ENCODE results near the gene KCNN3.

DNA sequence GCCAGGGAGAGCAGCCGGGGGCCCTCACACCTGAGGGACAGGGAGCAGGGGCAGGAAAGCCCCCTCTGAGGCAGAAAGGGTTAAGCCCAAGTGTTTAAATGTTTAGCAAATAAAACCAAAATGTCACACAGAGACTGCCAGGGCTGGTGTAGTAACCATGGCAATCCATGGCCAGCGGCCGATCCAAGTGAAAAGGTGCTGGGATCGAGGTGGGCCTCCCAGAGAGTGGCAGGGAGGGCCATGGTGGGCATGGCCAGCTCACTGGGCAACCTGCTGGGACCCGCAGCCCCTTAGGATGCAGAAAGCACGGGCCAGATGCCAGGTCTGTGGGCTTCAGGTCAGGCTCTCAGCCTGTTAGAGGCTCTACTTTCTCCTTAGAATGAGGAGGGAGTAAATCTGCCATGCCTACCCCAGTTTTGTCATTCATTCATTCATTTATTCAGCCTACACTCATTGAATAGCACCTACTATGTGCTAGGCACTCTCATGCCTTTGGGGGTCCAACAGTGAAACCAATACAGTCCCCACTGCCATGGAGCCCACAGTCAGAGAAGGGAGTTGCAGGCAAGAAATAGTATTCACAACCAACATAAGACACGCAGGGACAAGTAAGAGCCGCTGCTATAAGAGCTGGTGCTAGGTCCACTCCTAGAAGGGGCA is 56.1 kb downstream of the KCNN3 start:
- TF ChIP-seq CTCF (conservative IDR thresholded peaks at IDR 0.05) = no peak
- no peak for TF ChIP-seq ZFX (IDR thresholded peaks at IDR 0.05)
